ENCODE results near the gene HSD17B14. TPM values are rescaled to one million over a fixed set of nuclear protein-coding genes. Genes with fewer than 3 reads are reported as not detected.
"Not testable (repeated sequence)": the region's sequence is repeated elsewhere in the genome, so short reads cannot be mapped to it uniquely, and the experiment has no call there.

HSD17B14 gene
- total RNA-seq, 4 donors from 2014 or later, result 5.6 to 31.9 (median 8.7) TPM

DNA sequence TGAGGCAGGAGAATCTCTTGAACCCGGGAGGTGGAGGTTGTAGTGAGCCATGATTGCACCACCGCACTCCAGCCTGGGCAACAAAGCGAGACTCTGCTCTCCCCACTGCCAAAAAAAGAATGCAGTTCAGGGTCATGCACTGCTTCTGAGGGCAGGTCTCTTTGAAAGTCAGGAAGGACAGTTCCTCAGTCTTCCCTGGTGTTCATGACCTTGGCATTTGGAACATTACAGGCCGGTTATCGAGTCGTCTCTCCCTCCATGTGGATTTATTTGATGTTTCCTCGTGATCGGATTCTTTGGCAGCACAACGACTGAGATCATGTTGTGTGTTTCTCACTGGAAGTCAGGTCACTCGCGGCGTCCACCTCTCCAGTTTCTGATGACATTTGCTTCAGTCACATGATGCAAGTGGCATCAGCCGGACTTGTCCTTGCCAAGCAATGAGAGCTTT is 63.8 kb downstream of the HSD17B14 start:
- intact Hi-C loops (cut with DNase I; ENCODE audit: low total_unique reads), result no loop called here
- no peaks in the 10 kb centered on the region for H3K36me3 ChIP-seq
- TF ChIP-seq POLR2A (IDR thresholded peaks at IDR 0.05), result no peak
- TF ChIP-seq, protein P1, sequence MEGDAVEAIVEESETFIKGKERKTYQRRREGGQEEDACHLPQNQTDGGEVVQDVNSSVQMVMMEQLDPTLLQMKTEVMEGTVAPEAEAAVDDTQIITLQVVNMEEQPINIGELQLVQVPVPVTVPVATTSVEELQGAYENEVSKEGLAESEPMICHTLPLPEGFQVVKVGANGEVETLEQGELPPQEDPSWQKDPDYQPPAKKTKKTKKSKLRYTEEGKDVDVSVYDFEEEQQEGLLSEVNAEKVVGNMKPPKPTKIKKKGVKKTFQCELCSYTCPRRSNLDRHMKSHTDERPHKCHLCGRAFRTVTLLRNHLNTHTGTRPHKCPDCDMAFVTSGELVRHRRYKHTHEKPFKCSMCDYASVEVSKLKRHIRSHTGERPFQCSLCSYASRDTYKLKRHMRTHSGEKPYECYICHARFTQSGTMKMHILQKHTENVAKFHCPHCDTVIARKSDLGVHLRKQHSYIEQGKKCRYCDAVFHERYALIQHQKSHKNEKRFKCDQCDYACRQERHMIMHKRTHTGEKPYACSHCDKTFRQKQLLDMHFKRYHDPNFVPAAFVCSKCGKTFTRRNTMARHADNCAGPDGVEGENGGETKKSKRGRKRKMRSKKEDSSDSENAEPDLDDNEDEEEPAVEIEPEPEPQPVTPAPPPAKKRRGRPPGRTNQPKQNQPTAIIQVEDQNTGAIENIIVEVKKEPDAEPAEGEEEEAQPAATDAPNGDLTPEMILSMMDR (IDR thresholded peaks at IDR 0.05), result no peak
- H3K4me1 ChIP-seq, result no peaks in the 10 kb centered on the region
- H3K27me3 ChIP-seq, result no peaks in the 10 kb centered on the region
- H3K27ac ChIP-seq, result no peak overlapping the region
- no peak overlapping the region for H3K4me3 ChIP-seq
- H3K9me3 ChIP-seq, result no peaks in the 10 kb centered on the region
- no peak for DNase-seq

DNA sequence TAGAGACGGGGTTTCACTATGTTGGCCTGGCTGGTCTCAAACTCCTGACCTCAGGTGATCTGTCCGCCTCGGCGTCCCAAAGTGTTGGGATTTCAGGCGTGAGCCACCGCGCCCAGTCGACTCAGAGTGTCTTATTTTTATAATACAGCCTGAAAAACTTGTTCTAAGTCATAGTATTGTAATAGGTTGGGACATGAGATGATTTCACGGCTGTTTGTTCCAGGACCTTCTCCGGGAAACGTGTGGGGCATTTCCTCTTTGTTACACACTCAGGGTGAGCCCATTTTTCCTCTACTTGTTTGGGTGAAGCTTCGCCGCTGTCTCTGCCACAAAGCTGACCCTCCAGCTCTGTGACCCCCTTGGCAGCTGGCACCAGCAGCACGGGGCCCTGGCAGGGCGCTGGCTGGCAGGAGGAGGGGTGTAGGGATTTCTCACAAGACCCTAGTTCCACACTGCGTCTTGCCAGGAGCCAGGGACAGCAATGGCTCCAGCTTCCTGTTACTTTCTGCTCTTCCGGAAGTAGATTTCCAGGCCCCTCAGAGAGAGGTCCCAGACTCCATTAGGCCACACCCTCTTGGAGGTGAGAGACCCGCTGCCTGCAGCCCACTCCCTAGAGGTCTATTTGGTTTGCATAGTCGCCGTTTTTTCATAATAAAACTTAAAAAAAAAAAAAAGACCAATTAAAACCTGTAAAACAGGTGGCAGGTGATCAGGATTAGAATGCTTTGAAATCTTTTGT is 65.4 kb downstream of the HSD17B14 start:
- TF ChIP-seq, protein P1 (IDR thresholded peaks at IDR 0.05), result no peak
- no peak for TF ChIP-seq POLR2A (IDR thresholded peaks at IDR 0.05)
- Histone ChIP-seq H3K27me3 (no peaks in the 10 kb centered on the region), H3K36me3 (no peaks in the 10 kb centered on the region), H3K9me3 (no peaks in the 10 kb centered on the region), H3K4me1 (no peaks in the 10 kb centered on the region), H3K27ac (no peak overlapping the region), H3K4me3 (no peak overlapping the region)
- no peak for DNase-seq
- intact Hi-C loops (cut with DNase I; ENCODE audit: low total_unique reads), result no loop called here

DNA sequence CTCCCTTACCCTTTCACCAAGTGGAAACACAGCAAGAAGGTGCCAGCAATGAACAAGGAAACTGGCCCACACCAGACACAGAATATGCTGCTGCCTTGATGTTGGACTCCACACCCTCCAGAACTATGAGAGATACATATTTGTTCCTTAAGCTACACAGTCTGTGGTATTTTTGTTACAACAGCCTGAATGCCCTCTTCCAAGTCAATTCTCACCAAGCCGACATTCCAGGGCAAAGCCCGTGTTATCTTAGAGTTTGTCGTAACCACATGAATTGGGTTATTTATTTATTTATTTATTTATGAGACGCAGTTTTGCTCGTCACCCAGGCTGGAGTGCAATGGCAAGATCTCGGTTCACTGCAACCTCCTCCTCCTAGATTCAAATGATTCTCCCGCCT is 66.0 kb downstream of the HSD17B14 start:
- Histone ChIP-seq H3K4me1 (no peaks in the 10 kb centered on the region), H3K36me3 (no peaks in the 10 kb centered on the region), H3K9me3 (no peaks in the 10 kb centered on the region), H3K4me3 (no peak overlapping the region), H3K27ac (no peak overlapping the region), H3K27me3 (no peaks in the 10 kb centered on the region)
- no peak for DNase-seq
- intact Hi-C loops (cut with DNase I; ENCODE audit: low total_unique reads), result no loop called here
- TF ChIP-seq, protein P1 (IDR thresholded peaks at IDR 0.05), result no peak
- no peak for TF ChIP-seq POLR2A (IDR thresholded peaks at IDR 0.05)

DNA sequence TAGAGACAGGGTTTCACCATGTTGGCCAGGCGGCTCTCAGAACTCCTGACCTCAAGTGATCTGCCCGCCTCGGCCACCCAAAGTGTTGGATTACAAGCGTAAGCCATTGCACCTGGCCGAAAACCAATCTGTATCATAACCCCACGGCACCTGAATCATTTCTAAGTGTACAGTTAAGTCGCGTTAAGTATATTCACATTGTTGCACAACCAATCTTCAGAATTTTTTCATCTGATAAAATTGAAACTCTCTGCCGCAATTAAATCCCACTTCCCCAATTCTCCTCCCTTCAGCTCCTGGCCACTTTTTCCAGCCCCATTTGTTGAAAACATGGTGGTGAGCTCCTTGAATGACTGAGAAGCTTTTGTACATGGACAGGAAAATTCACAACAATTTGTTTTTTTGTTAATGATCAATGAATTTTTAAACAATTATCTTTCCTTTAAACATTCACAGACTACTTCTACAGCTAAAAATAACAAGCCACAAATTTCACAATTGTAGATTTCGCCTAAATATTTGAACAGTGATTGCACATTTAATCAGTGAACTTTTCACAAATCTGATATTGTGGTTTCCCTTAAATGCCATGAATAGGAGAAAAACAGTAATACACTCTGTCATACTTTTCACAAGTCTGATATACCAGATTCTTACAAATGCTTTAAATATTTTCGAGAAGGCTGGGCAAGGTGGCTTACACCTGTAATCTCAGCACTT is 67.1 kb downstream of the HSD17B14 start:
- H3K36me3 ChIP-seq, result no peaks in the 10 kb centered on the region
- TF ChIP-seq POLR2A (IDR thresholded peaks at IDR 0.05), result no peak
- TF ChIP-seq, protein P1 (IDR thresholded peaks at IDR 0.05), result no peak

DNA sequence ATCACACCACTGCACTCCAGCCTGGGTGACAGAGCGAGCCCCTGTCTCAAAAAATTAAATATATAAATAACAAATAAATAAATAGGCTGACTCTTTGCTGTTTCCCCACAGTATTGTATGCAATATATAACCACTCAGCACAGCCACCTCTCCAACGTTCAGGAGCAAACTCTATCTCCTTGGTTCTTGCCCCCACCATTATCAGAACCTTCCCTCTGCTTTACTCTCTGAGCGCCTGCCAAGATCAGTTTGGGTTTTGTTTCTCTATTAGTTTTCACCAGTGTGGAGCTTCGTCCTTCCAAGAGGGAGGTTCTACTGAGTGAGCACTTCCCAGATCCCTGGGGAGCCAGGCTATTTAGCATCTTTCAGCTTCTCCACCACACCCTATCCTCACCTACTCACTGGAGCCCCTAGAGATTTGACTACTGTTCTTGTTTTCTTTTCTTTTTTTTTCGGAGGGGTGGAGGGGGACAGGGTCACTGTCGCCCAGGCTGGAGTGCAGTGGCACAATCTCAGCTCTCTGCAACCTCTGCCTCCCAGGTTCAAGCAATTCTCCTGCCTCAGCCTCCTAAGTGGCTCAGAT is 68.0 kb downstream of the HSD17B14 start:
- H3K36me3 ChIP-seq; DNase-seq; H3K9me3 ChIP-seq; H3K4me3 ChIP-seq; intact Hi-C loops (cut with DNase I; ENCODE audit: low total_unique reads); H3K27me3 ChIP-seq; H3K4me1 ChIP-seq; H3K27ac ChIP-seq: not testable (repeated sequence)

More for the DNA sequence above, 67.1 kb downstream of the HSD17B14 start:
- intact Hi-C loops (cut with DNase I; ENCODE audit: low total_unique reads), result no loop called here
- Histone ChIP-seq H3K9me3 (no peaks in the 10 kb centered on the region), H3K27me3 (no peaks in the 10 kb centered on the region), H3K4me3 (no peak overlapping the region), H3K27ac (no peak overlapping the region), H3K4me1 (no peaks in the 10 kb centered on the region)
- DNase-seq, result no peak

DNA sequence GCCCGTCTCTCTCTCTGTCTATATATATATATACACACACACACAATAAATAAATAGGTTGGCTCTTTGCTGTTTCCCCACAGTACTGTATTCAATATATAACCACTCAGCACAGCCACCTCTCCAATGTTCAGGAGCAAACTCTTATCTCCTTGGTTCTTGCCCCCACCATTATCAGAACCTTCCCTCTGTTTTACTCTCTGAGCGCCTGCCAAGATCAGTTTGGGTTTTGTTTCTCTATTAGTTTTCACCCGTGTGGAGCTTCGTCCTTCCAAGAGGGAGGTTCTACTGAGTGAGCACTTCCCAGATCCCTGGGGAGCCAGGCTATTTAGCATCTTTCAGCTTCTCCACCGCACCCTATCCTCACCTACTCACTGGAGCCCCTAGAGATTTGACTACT is 70.5 kb downstream of the HSD17B14 start:
- intact Hi-C loops (cut with DNase I; ENCODE audit: low total_unique reads); H3K27ac ChIP-seq; H3K4me3 ChIP-seq; H3K4me1 ChIP-seq; H3K9me3 ChIP-seq; H3K36me3 ChIP-seq; H3K27me3 ChIP-seq; DNase-seq: not testable (repeated sequence)

Data from uterus (tissue), 4 donors.